PFSK-1 (cell line): ENCODE results near the gene NDEL1. TPM values are rescaled to one million over a fixed set of nuclear protein-coding genes. Genes with fewer than 3 reads are reported as not detected.

Experiments used
- FOXP2 ChIP-seq: optimal IDR thresholded peaks from 2 replicates; pipeline ENCODE3; 2011; ENCODE audit warnings: borderline replicate concordance, control low read depth, inconsistent platforms; ENCODE audit not compliant: insufficient read depth; ENCODE audit errors: extremely low read length, extremely low read depth
- POLR2AphosphoS5 ChIP-seq: IDR thresholded peaks from 2 replicates; pipeline ENCODE4 v1.6.1; 2012; ENCODE audit warnings: low read depth, mild to moderate bottlenecking, control low read depth, low read length, moderate library complexity
- REST ChIP-seq, 2 experiments: IDR thresholded peaks; 2 replicates each; pipeline versions ENCODE4 v1.6.1 to v1.8.0; 2011 to 2012; ENCODE audit warnings: low read depth in 2 of 2, low read length in 2 of 2, control low read depth in 1 of 2, inconsistent platforms in 1 of 2, mild to moderate bottlenecking in 1 of 2, moderate library complexity in 1 of 2; ENCODE audit not compliant: insufficient read depth in 1 of 2
- SIN3A ChIP-seq: IDR thresholded peaks from 2 replicates; pipeline ENCODE4 v1.6.1; 2012; ENCODE audit warnings: mild to moderate bottlenecking, low read length, moderate library complexity, borderline replicate concordance; ENCODE audit not compliant: insufficient read depth
- TAF1 ChIP-seq: IDR thresholded peaks from 2 replicates; pipeline ENCODE4 v1.6.1; 2012; ENCODE audit warnings: low read length, control low read depth, borderline replicate concordance; ENCODE audit not compliant: insufficient read depth
- polyA plus RNA-seq: library from polyadenylated mRNA; unstranded; fragments of >200 nt; gene quantifications from one replicate; pipeline ENCODE4 v1.2.1, GENCODE V29; 2012; ENCODE audit warnings: low read depth, missing spikeins; ENCODE audit not compliant: insufficient read length

Gene NDEL1
- polyA plus RNA-seq, result 63.5 TPM

DNA sequence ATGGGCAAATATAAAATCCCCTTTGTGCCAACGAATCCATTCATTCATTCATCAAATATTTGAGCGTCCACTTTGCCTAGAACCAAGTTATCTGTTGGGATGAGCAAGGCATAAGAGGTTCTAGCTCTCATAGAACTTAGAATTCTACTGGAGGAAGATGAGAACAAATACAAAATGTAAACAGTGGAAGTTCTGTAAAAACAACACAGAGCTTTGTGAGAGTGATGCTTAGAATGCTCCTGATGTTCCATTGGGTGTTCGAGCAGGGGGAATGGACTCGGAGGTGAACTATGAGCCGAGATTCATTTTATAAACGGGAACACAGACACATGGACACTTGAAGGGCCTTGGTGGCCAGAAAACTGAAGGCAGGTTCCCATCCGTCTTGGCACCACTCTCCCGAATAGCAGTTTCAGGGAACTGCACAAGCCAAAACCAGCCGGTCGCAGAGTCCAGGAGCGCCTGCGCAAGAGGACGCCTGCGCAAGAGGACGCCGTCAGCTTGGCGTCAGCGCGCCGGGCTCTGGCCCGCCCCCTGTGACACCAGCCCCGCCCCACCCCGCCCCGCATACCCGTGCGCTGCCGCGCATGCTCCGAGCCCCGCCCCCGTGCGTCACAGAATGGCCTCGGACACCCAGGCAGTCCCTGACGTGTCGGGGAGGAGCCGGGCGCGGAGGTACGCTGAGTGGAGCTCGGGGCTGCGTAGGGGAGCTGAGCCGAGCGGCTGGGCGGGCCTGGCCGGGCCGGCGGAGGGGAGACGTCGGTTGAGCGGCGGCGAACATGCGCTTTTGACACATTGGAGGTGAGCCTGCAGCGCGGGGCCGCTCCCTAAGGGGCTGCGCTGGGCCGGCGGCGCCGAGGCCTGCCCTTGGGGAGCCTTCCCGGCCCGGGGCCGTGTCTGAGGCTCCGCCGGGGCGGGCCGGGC is at the start of gene NDEL1:
NDEL1 (plus strand) TSS at position 640 of the 924 bp plus-strand sequence. CDS start 8,388 bp downstream, outside the sequence.
- TF ChIP-seq FOXP2 (peak; percentile 92), REST (IDR thresholded peaks at IDR 0.05; ENCODE audit: insufficient read depth in 1 of 2, low read depth in 2 of 2, low read length in 2 of 2) (peak; percentile 8 to 61; a peak in 1 of 4 replicates), SIN3A (peak; percentile 82; the same call in 1 of the 2 replicates), TAF1 (peak; percentile 96), POLR2AphosphoS5 (peak; percentile 98)

DNA sequence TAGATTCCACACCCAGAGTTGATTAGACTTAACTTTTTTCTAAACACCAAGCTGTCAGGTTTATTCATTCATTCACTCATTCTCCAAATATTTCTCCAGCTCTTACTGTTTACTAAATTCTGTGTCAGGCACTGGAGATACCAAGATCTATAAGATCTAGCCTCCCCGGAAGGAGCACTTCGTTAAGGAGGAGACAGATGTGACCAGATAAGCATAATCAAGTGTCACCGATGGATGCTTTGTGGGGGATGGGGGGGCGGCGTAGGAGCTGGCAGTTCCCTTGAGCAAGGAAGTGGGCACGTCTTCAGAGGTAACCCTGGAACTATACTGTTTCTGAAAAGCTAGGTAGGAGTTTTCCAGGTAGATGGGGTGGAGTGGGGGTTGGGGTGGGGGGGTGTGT is 48.8 kb upstream of the NDEL1 start:
- no peak for TF ChIP-seq FOXP2
- TF ChIP-seq SIN3A, result no peak
- no peak for TF ChIP-seq TAF1
- no peak for TF ChIP-seq POLR2AphosphoS5
- TF ChIP-seq REST (IDR thresholded peaks at IDR 0.05; ENCODE audit: insufficient read depth in 1 of 2, low read depth in 2 of 2, low read length in 2 of 2), result no peak

- TF ChIP-seq SIN3A (no peak), FOXP2 (no peak), REST (IDR thresholded peaks at IDR 0.05; ENCODE audit: insufficient read depth in 1 of 2, low read depth in 2 of 2, low read length in 2 of 2) (no peak), TAF1 (no peak), POLR2AphosphoS5 (no peak)
These were observed 47.6 kb upstream of the NDEL1 start for GRCh38 chr17:8387914-8388651.

DNA sequence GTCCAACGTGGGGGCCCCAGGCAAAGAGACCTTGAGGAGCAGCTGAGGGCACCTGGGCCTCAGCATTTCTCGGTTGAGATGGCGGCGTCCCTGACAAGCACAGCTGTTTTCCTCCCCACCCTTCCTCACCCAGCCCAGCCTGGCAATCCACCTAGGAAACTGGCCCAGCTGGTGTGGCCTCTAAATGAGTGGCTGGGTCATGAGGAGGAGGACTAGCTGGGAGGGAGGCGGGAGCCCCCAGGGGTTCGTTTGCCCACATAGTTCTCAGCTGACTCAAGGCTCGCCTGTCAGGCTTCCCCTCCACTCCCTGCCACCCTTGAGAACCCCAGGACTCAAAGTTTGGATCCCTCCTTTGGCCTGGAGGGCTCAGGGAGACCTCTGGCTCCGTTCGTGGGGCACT is 44.0 kb upstream of the NDEL1 start:
- TF ChIP-seq POLR2AphosphoS5, result no peak
- TF ChIP-seq REST (IDR thresholded peaks at IDR 0.05; ENCODE audit: insufficient read depth in 1 of 2, low read depth in 2 of 2, low read length in 2 of 2), result no peak
- no peak for TF ChIP-seq SIN3A
- no peak for TF ChIP-seq TAF1
- no peak for TF ChIP-seq FOXP2
